NCI-H460 (cell line): ENCODE results near the gene ZNF689. TPM values are rescaled to one million over a fixed set of nuclear protein-coding genes. Genes with fewer than 3 reads are reported as not detected.
"Not testable (repeated sequence)": the region's sequence is repeated elsewhere in the genome, so short reads cannot be mapped to it uniquely, and the experiment has no call there.

Experiments
- DNase-seq: peaks from one replicate; pipeline ENCODE4 v3.0.0-alpha.2; 2016; ENCODE audit warnings: low read depth; ENCODE audit errors: extremely low read depth
- total RNA-seq: library from RNA; depleted of rRNA; stranded (reverse); fragments of >200 nt; shearing (Covaris generic); gene quantifications from 2 replicates; pipeline ENCODE4 v1.2.3, GENCODE V29; 2014

The ZNF689 gene
- total RNA-seq, 1 experiment from 2014 or later: 8.2 TPM

DNA sequence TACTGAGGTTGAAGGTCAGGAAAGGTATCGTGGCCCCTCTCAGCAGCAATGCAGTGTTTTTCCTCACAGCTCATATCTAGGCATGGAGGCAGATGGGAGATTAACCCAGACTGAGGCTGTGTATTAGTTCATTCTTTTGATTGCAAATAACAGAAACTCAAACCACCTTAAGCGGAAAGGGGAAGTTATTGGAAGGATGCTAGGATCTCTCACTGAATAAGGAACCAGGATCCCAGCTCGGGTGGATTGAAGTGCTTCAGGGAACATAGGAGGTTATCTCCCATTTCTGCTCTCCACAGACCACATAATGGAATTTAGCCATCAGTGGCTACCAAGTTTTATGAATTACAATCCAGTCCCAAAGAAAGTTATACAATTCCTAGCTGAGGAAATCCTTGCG lies 8.2 kb downstream of the ZNF689 start:
- no peak for DNase-seq

- no peak for DNase-seq
These were observed 9.3 kb downstream of the ZNF689 start for GRCh38 chr16:30600929-30601328.

GRCh38 chr16:30600215-30600614 lies 10.0 kb downstream of the ZNF689 start:
- DNase-seq: no peak

DNA sequence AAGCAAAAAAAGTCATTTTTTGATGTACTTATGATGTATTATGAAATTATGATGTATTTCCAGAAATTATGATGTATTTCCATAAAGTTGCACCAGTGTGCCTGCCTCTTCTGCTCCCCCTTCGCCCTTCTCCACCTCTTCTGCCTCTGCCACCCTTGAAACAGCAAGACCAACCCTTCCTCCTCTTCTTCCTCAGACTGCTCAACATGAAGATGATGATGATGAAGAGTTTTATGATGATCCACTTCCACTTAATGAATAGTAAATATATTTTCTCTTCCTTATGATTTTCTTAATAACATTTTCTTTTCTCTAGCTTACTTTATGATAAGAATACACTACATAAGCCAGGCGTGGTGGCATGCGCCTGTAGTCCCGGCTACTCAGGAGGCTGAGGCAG lies 17.3 kb downstream of the ZNF689 start:
- DNase-seq: no peak

GRCh38 chr16:30590869-30591268 lies 19.3 kb downstream of the ZNF689 start:
- DNase-seq: not testable (repeated sequence)

- not testable (repeated sequence) for DNase-seq
These were observed 20.6 kb downstream of the ZNF689 start for GRCh38 chr16:30589582-30589981.

DNA sequence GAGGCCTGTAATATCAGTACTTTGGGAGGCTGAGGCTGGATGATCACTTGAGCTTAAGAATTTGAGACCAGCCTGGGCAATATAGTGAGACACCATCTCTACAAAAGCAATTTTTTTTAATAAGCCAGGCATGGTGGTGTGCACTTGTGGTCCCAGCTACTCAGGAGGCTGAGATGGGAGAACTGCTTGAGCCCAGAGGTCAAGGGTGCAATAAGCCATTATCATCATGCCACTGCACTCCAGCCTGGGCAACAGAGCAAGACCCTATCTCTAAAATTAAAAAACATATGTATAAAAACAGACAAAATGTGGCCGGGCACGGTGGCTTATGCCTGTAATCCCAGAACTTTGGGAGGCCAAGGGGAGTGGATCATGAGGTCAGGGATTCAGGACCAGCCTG lies 21.5 kb downstream of the ZNF689 start:
- DNase-seq: no peak

GRCh38 chr16:30585400-30586191 lies 24.6 kb downstream of the ZNF689 start, which contains the start of gene ZNF785:
TSS of gene ZNF785 (minus strand) at chr16:30585697. CDS start at chr16:30585611, 86 bp downstream.
- DNase-seq: peak; percentile 54

GRCh38 chr16:30585022-30585399 lies 25.2 kb downstream of the ZNF689 start:
- no peak for DNase-seq

GRCh38 chr16:30582611-30583340 lies 27.4 kb downstream of the ZNF689 start:
- DNase-seq: no peak

DNA sequence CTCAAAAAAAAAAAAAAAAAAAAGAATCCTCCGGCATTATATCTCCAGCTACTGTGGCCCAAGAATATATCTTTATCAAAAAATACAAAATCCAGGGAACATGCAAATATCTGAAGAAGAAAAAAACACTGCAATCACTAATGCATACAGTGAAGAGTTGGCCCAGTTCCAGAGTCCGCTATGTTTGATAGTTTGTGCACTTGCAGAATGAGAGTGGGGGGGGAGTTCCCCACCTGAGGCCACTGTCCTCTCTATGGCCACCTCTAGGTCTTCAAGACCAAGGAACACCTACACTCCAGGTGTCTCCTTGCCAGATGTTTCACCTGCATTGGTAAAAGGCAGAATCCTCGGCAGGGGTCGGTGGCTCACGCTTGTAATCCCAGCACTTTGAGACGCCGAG lies 28.7 kb downstream of the ZNF689 start:
- no peak for DNase-seq

GRCh38 chr16:30574678-30575077 lies 35.5 kb downstream of the ZNF689 start:
- no peak for DNase-seq

DNA sequence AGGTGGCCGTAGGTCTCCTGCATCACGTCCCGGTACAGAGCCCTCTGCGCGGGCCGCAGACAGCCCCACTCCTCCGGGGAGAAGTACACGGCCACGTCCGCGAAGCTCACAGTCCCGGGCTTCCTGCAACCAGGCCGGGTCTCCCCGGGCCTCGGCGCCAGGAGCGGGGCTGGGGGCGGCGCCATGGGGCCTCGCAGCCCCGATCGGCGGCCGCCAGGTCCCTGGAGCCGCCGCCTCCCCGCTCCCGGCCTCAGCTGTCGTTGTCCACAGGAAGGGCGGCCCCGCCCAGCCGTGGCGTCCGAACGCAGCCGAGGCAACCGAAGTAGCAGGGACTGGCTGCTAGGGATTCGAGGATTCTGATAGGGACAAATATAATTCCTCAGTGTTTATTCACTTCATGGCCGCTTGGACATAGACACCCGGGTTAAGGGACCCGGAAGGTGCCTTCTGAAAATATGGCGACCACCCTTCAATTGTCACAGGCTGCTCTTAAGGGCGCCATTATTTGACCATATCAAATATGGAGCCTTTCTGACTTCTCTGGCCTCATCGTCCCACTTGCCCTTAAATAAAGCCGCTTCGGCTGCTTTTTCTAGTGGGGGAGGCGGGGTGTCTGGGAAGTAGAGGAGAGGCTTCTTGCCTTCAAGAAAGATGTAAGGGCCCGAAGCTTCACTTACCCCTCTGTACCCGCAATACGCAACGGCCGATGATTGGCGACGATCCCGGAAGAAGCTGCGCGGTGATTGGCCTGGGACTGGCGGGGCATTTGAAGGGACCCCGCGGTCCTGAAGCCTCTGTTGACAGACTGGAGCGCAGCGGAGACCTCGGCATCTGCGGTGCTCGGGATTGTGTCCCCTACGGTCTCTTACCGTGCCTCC lies 38.5 kb downstream of the ZNF689 start, which contains the start of gene ZNF688:
TSS of gene ZNF688 (minus strand) at position 270 of the 878 bp plus-strand sequence. CDS start at position 185, 85 bp downstream.
- peak; percentile 91 for DNase-seq

DNA sequence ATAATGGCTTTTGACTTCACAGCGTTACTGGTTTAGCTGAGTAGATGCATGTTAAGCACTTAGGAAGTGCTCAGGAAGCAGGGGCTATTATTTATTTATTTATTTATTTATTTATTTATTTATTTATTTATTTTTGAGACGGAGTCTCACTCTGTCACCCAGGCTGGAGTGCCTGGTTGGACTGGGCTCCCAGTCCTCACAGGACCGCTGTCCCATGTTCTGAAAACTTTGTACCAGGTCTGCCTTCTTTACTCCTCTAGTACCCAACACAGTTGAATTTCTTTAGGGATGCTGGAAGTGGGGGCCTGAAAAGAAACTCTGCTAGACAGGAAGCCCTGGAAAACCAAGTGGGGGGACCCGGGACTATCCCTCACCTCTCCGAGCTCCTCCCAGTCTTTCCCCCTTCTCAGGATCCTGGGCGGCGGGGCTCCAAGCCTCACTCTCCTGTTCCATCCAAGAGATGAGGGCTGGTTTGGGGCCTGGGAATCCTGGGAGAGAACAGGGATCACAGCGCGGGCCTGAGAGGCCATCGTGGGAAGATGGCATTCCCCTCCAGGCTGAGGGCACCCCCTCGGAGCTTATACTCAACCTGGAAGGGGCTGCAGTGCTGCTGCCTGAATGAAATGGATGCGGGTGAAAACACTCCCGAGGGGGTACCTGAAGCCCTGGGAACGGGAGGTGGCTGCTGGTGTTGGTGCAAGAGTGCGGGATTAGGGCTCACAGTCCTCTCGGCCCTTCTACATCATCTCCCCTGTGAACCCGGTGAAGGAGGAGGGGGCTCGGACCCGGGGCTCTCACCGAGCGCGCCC lies 39.3 kb downstream of the ZNF689 start:
- DNase-seq: no peak

DNA sequence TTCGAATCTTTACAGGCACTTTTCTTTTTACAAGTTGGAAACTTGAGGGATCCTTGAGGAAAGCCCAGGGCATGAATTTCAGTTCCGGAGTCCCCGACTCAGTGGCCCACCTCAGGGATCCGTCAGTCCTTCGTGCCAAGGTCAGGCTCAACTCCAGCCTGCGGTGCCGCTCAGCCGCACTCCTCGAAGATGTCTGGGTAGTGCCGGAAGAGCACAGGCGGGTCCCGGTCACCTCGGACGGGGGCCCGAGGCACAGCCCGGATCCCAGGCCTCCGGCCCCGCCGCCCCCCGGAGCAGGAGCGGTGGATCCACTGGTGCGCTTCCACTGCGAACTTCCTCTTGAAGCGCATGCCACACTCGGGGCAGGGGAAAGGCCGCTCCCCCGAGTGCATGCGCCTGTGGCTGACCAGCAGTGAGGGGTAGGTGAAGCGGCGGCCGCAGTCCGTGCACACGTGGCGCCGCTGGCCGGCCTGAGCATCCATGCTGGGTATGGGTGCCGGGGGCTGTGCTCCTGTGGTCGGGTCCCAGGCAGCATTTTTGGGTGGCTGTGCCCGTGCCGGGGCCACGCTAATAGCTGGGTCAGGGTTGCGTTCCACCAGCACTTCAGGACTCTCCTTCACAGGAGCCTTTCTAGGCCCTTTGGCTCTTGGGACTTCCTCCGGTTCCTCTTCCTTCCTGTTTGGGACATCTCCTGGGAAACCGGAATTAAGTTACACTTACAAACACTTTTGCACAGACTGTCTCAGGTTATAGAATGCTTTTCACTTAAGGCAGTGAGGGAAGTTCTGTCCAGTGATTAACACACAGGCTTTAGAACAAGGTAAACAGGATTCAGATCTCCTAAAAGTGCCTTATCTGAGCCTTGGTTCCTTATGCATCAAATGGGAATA lies 40.2 kb downstream of the ZNF689 start:
- DNase-seq: no peak

DNA sequence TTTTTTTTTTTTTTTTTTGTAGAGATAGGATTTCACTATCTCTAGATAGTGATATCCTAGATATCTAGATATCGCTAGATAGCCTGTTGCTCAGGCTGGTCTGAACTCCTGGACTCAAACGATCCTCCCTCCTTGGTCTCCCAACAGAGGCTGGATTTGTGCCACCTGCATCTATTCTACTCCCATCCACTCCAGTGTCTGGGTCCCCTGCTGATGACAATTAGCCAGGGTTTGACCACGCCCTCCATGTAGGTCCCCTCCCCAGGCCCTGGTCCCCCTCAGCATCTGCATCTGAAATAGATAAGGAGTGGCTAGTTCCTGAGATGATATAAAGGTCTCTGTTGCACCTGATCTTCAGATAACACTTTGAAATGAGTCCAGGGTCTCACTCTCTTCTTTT lies 40.9 kb downstream of the ZNF689 start:
- no peak for DNase-seq

- DNase-seq: peak; percentile 26
These were observed 42.1 kb downstream of the ZNF689 start for GRCh38 chr16:30567991-30568638.

GRCh38 chr16:30567160-30567990 lies 42.8 kb downstream of the ZNF689 start:
- no peak for DNase-seq
